HG03558 (cell line): Measurements from ENCODE around the gene ARHGAP23.
"Not testable (repeated sequence)": the region's sequence is repeated elsewhere in the genome, so short reads cannot be mapped to it uniquely, and the experiment has no call there.

Experiments used
- ATAC-seq: cut with Tn5 transposase; IDR thresholded peaks from one replicate; pipeline ENCODE4 v1.9.1; 2021; ENCODE audit warnings: moderate number of reproducible peaks; ENCODE audit not compliant: unreplicated experiment; ENCODE audit errors: extremely low read depth

ARHGAP23 gene

GRCh38 chr17:38510421-38511149, 82.3 kb downstream of the ARHGAP23 start:
- ATAC-seq, result no peak

GRCh38 chr17:38511150-38512108, 83.2 kb downstream of the ARHGAP23 start:
- no peak for ATAC-seq

DNA sequence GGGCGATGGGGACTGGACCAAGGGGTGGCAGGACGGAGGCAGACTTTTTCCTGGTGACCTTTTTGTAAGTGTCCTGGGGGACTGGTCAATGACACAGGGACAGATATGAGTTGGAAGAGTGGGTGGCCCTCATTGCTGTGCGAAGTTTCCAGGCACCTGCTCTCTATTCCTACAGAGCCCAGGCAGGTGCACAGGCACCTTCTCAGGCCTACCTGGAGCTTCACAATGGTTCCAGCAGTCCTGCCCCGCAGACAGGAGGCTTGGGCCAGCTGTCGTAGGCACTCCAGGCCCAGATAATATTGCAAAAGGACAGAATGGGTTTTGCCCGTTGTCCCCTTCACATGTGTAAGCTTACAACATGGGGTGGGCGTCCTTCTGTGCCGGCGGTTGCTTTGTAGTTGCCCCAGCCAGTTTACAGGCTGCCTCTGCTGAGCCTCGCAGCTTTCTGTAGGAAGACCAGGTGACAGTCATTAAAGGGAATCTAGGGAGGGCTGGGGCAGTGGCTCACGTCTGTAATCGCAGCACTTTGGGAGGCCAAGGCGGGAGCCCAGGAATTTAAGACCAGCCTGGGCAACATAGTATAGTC, 84.3 kb downstream of the ARHGAP23 start:
- no peak for ATAC-seq

DNA sequence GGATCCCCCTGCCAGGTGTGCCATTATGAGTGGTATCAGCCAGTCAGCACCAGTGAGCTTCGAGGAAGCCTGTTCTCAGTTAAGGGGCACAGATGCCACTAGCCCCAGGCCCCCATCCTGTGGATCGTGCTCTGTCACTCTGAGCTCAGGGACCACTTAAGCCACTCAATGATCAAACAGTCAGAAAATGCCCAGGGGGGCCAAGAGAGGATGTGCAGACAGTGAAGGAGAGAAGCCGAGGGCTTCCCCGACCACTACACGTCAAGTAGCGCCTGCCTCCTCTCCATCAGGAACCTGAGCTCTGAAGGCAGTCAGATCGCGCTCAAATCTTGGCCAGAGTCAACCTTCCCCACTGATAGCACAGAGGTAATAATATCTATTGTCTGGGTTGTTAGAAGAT, 98.3 kb downstream of the ARHGAP23 start:
- not testable (repeated sequence) for ATAC-seq

GRCh38 chr17:38528141-38528540, 99.9 kb downstream of the ARHGAP23 start:
- not testable (repeated sequence) for ATAC-seq

DNA sequence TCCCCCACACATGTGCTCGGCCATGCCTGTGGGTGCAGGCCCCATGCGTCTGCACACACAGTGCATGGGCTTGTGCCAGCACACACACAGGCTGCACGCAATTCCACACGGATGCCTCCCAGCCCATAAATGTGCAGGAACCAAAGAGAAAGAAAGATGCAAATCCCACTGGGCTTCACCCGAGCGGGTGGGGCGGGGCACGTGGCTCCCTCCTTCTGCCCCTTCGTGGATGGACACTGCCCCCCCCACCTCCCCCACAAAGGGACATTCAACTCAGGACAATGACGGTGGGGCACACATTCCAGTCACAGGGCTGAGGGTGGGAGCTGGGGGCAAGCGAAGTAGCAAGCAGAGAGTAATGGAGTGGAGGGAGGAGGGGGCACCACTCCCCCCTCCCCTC, 102.6 kb downstream of the ARHGAP23 start:
- not testable (repeated sequence) for ATAC-seq

GRCh38 chr17:38531761-38532160, 103.5 kb downstream of the ARHGAP23 start:
- ATAC-seq, result not testable (repeated sequence)

- no peak for ATAC-seq
These were observed 104.2 kb downstream of the ARHGAP23 start for GRCh38 chr17:38532451-38532850.

DNA sequence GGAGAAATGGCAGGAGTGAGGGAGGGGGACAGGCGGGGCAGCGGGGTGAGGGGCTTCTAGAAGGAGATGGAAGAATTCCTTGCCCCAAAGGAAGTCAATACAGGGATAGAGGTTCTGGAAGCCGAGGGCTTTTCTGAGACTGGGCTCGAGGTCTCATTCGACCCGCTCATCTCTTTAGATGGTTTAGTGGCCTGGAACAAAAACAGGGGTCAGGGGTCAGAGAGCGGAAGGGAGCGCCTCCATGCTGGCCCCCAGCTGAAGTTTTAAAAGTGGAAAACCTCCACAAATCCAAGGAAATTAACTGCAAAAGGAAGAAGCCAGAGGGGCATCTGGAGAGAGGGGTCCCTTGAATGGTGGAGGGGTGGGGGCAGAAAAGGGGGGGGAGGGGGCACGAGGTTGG, 105.0 kb downstream of the ARHGAP23 start:
- ATAC-seq, result no peak

DNA sequence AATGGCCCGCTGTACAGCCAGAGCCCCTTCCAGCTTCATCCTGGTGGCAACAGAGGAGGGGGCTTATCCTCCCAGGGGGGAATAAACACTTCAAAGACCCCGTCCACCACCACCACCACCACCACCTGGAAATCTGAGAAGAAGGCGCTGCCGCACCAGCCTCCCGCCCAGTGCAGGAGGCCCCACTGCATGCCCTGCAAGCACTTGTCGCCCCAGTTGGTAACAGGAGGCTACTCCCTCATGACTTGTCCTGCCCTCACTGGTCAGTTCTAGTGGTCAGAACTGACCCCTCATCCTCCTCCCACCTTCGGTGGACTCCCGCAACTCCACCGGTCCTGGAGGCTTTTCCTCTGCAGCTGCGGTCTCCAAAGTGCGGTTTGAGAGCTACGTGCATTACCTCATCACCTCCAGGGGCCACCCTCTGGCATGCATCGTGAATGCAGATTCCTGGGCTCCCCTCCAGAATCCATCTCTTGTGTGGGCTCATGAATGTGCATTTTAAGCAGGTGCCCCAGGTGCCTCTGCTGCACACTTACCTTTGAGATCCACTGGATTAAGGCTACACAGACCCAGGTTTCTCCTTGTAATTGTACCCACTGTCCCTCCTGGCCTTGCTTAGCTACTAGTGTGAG, 105.7 kb downstream of the ARHGAP23 start:
- no peak for ATAC-seq

DNA sequence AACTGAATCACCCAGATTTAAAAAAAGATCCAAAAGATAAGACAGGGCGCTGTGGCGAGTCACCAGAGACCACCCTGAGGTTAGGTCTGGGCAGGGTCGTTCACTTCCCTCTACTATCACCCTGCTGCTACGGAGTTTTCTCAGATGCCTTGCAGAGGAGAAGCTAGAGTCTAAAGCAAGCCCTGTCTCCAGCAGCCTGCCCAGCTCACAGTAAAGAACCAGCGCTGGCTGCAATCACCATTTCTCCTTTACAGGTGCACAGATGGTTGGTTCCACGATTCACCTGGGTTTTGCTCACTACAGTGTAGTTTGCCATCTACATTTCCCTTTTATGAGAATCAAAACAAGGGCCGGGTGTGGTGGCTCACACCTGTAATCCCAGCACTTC, 106.2 kb downstream of the ARHGAP23 start:
- ATAC-seq, result no peak

DNA sequence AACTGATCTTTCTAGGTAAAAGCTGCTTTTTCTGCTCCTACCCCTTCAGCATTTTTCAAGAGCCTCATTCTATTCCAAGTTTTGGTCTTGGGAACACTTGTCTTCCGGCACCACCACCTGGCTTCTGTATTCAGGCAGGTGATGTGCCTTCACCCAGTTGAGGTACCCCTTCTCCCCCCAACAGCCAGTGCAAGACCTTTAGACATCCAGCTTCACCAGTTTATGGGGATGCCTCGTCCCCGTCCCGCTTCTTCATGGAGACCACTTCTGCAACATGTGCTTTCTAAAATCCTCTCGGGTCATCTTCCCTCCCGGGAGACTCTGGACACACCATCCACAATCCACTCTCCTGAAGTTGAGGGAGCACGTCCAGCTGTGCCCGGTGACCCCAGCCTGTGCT, 107.6 kb downstream of the ARHGAP23 start:
- ATAC-seq, result no peak

DNA sequence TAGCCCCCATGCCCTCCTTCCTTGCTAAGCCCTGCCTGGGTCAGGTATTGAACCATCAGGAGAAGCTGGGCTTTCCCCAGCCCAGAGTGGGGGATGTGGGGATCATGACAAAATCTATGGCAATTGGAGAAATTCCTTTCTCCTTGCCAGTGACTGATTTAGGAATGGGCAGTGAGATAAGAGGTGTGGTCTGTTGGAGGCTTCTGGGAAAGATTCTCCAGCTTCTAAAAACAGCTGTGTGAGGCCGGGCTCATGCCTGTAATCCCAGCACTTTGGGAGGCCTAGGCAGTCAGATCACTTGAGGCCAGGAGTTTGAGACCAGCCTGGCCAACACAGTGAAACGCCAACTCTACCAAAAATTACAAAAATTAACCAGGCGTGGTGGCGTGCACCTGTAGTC, 108.4 kb downstream of the ARHGAP23 start:
- no peak for ATAC-seq

GRCh38 chr17:38538906-38539305, 110.6 kb downstream of the ARHGAP23 start:
- no peak for ATAC-seq

DNA sequence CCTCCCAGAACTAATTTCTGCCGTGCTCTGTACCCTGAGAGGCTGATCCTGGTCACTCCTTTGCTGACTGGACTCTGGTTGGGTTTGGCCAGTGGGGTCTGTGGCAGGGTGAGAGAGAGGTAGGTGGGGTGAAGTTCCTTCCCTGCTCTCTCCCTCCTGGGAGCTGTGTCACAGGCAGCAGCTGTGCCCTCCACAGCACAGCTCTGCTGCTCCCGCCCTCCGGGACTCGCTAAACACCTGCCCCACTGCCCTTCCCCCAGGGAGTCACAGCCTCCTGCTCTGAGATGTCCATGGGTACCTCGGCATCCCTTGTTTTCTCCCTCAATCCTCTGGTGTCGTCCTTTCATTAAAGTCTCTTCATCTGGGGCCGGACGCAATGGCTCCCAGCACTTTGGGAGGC, 111.1 kb downstream of the ARHGAP23 start:
- ATAC-seq, result no peak

DNA sequence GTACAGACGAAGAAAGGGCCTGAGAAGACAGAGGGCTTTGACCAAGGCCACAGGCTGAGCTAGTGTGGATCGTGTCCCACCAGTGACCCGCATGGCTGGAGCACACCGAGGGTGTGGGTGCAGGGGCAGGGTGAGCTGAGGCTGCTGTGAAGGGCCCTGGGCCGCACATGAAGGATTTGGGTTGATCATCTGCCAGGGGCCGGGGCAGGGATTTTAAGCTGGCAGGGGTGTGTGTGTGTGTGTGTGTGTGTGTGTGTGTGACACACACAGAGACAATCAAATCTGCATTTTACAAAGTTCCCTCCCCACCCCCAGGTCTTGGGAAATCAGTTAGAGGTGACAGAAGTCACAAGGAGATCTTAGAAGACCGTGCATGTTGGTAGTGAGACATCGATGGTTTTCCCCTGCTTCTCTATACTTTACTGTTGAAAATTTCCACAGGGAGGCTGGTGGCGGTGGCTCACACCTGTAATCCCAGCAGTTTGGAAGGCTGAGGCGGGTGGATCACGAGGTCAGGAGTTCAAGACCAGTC, 112.3 kb downstream of the ARHGAP23 start:
- ATAC-seq, result no peak

DNA sequence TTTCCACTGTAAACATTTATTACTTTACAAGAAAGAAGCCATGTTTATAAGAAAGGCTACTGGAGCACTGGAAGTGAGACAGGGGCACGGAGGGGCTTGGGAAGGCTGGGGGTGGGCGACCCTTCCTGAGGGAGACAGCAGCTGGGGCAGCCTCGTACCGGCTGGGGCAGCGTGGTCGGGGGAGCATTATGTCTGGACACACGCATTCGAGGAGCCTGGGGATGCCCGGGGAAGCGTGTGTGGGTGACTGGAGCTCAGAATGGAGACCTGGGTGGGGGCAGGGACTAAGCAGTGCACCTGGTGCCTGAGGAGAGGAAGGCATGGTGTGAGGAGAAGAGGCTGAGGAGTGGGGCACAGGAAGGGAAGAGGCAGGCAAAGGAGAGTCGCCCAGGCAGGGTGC, 113.0 kb downstream of the ARHGAP23 start:
- no peak for ATAC-seq

DNA sequence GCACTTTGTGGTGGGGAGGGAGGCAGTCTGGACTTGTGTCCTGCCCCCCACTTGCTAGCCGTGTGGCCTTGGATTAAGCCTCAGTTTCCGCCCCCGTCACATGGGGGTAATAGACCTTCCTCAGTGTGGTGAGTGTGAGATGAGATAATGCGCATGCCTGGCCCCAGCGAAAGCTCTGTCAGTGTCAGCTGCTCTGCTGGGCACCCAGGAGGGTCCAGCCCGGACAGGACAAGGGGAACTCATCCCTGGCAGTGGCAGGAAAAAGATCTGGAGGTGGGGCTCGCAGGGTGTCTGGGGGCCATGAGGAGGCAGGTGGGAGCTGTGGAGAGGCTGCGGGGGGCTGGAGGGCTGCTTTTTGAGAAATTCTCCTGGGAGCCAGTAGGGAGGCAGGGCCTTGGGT, 114.0 kb downstream of the ARHGAP23 start:
- ATAC-seq, result no peak

GRCh38 chr17:38543403-38544174, 115.3 kb downstream of the ARHGAP23 start:
- ATAC-seq, result no peak
